ENCODE measurements around the gene OSBPL5.

DNA sequence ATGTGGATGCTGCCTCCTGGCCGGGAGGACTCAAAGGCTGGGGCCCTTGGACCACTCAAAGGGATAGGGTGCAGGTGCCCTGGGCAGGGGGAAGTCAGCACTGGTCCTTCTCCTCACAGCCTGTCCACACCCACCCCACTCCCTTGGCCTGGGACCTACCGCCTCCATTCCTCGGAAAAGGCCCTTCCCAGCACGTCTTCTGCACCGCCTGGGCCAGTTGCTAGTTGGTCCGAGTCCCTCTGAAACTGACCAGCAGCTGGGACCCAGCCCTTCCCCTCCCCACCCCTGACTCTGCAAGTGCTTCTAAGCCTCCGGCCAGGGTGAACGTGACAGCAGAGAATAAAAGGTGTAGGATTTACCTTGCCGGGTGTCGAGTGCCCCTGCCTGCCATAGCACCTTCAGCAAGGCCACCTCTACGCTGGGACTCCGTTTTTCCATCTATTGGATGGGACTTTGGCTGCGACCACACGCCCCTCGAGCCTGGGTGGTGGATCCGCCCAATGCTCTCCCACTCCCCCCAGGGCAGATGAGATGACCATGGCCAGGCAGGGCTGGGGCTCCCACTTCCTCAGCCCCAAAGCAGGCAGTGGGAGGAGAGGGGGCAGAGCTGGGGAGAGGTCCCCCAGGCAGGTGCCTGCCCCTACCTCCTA is 37.3 kb downstream of the OSBPL5 start:
- TF ChIP-seq, protein P1, sequence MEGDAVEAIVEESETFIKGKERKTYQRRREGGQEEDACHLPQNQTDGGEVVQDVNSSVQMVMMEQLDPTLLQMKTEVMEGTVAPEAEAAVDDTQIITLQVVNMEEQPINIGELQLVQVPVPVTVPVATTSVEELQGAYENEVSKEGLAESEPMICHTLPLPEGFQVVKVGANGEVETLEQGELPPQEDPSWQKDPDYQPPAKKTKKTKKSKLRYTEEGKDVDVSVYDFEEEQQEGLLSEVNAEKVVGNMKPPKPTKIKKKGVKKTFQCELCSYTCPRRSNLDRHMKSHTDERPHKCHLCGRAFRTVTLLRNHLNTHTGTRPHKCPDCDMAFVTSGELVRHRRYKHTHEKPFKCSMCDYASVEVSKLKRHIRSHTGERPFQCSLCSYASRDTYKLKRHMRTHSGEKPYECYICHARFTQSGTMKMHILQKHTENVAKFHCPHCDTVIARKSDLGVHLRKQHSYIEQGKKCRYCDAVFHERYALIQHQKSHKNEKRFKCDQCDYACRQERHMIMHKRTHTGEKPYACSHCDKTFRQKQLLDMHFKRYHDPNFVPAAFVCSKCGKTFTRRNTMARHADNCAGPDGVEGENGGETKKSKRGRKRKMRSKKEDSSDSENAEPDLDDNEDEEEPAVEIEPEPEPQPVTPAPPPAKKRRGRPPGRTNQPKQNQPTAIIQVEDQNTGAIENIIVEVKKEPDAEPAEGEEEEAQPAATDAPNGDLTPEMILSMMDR (IDR thresholded peaks at IDR 0.05) = no peak
- TF ChIP-seq POLR2A (IDR thresholded peaks at IDR 0.05) = no peak
